IMR-90 (cell line): ENCODE results near the gene KCNAB1. TPM values are rescaled to one million over a fixed set of nuclear protein-coding genes. Genes with fewer than 3 reads are reported as not detected.

Source experiments
- ATAC-seq: fragments of 200-7000 bp; cut with Tn5 transposase; 2 replicates; pipeline ENCODE4 v1.9.1; 2020; ENCODE audit warnings: low read depth, mild to moderate bottlenecking, moderate library complexity
- BruUV-seq: library from RNA; stranded (reverse); fragments of 400-500 nt; replicated peaks from 2 replicates; lab custom pipeline; 2021; lab: Mats Ljungman, UMichigan
- CTCF ChIA-PET: fragments of 300-600 bp; formaldehyde crosslinking; extraction: SDS; loops from one replicate; lab custom pipeline; 2021; ENCODE audit warnings: antibody characterized with exemption; lab: Yijun Ruan, JAX
- POLR2A ChIA-PET: fragments of 300-600 bp; sonication (Branson Sonifier 250); formaldehyde crosslinking; loops from one replicate; lab custom pipeline; 2022; ENCODE audit warnings: antibody characterized with exemption; ENCODE audit not compliant: unreplicated experiment; lab: Charles Lee
- DNase-seq: peaks from one replicate; pipeline ENCODE4 v3.0.0; 2013
- H2AFZ ChIP-seq: replicated peaks from 2 replicates; pipeline ENCODE3; 2013; ENCODE audit warnings: low read length, mild to moderate bottlenecking; ENCODE audit not compliant: poor library complexity
- H2AK5ac ChIP-seq: 2 replicates; pipeline ENCODE4 v1.6.1; 2013; ENCODE audit warnings: low read depth, low read length, inconsistent platforms
- H2AK9ac ChIP-seq: replicated peaks from 2 replicates; pipeline ENCODE3; 2013; ENCODE audit warnings: mild to moderate bottlenecking, low read depth, low read length, moderate library complexity; ENCODE audit not compliant: poor library complexity
- H2BK120ac ChIP-seq: 2 replicates; pipeline ENCODE4 v1.6.1; 2013; ENCODE audit warnings: low read depth, low read length, inconsistent platforms
- H2BK15ac ChIP-seq: 3 replicates; pipeline ENCODE4 v1.6.1; 2013; ENCODE audit warnings: low read depth, low read length, inconsistent platforms
- H2BK20ac ChIP-seq: 2 replicates; pipeline ENCODE4 v1.6.1; 2013; ENCODE audit warnings: low read depth, mild to moderate bottlenecking, inconsistent platforms, low read length, moderate library complexity
- H2BK5ac ChIP-seq: 2 replicates; pipeline ENCODE4 v1.6.1; 2013; ENCODE audit warnings: mild to moderate bottlenecking, low read depth, low read length, inconsistent platforms; ENCODE audit not compliant: poor library complexity, severe bottlenecking
- H3K14ac ChIP-seq: replicated peaks from 2 replicates; pipeline ENCODE4 v1.6.1; 2013; ENCODE audit warnings: low read depth, low read length, inconsistent platforms
- H3K18ac ChIP-seq: 2 replicates; pipeline ENCODE4 v1.6.1; 2013; ENCODE audit warnings: low read depth, low read length, control low read depth
- H3K23ac ChIP-seq: 2 replicates; pipeline ENCODE4 v1.6.1; 2013; ENCODE audit warnings: low read depth, low read length, inconsistent platforms
- H3K27ac ChIP-seq: 2 replicates; pipeline ENCODE4 v1.5.1; 2013; ENCODE audit warnings: mild to moderate bottlenecking, control low read depth, low read length; ENCODE audit not compliant: insufficient read depth
- H3K27me3 ChIP-seq: 2 replicates; pipeline ENCODE4 v1.6.1; 2013; ENCODE audit warnings: low read length; ENCODE audit not compliant: control insufficient read depth, insufficient read depth
- H3K36me3 ChIP-seq: 2 replicates; pipeline ENCODE4 v1.6.1; 2013; ENCODE audit warnings: low read length, mixed read lengths; ENCODE audit not compliant: control insufficient read depth, insufficient read depth
- H3K4ac ChIP-seq: 2 replicates; pipeline ENCODE4 v1.6.1; 2013; ENCODE audit warnings: low read depth, low read length, inconsistent platforms
- H3K4me1 ChIP-seq: 2 replicates; pipeline ENCODE4 v1.6.1; 2013; ENCODE audit warnings: low read length, mixed read lengths; ENCODE audit not compliant: control insufficient read depth, insufficient read depth
- H3K4me2 ChIP-seq: 2 replicates; pipeline ENCODE4 v1.6.1; 2013; ENCODE audit warnings: low read depth, mild to moderate bottlenecking, control low read depth, low read length, moderate library complexity
- H3K4me3 ChIP-seq: 2 replicates; pipeline ENCODE4 v1.5.1; 2013; ENCODE audit warnings: low read depth, mild to moderate bottlenecking, control low read depth, low read length, moderate library complexity; ENCODE audit not compliant: insufficient read depth
- H3K56ac ChIP-seq: 2 replicates; pipeline ENCODE4 v1.6.1; 2013; ENCODE audit warnings: low read length, inconsistent platforms; ENCODE audit not compliant: insufficient read depth; ENCODE audit errors: extremely low read depth
- H3K79me1 ChIP-seq, 2 experiments: 2 replicates each; pipeline ENCODE4 v1.6.1; 2013; ENCODE audit warnings: low read length in 2 of 2, inconsistent platforms in 1 of 2, low read depth in 1 of 2
- H3K9ac ChIP-seq: 2 replicates; pipeline ENCODE4 v1.6.1; 2013; ENCODE audit warnings: low read depth, low read length, control low read depth
- H3K9me1 ChIP-seq: 2 replicates; pipeline ENCODE4 v1.6.1; 2013; ENCODE audit warnings: low read length, inconsistent platforms; ENCODE audit not compliant: insufficient read depth
- H3K9me3 ChIP-seq: 2 replicates; pipeline ENCODE4 v1.6.1; 2013; ENCODE audit warnings: low read length; ENCODE audit not compliant: control insufficient read depth, insufficient read depth
- H4K20me1 ChIP-seq: 2 replicates; pipeline ENCODE4 v1.6.1; 2013; ENCODE audit warnings: low read length, inconsistent platforms; ENCODE audit not compliant: insufficient read depth
- H4K5ac ChIP-seq: 2 replicates; pipeline ENCODE4 v1.6.1; 2013; ENCODE audit warnings: mild to moderate bottlenecking, low read depth, low read length, control low read depth
- H4K8ac ChIP-seq, 2 experiments: 2 replicates each; pipeline ENCODE4 v1.6.1; 2013; ENCODE audit warnings: low read depth in 2 of 2, low read length in 2 of 2, control low read depth in 1 of 2, inconsistent platforms in 1 of 2
- H4K91ac ChIP-seq: 2 replicates; pipeline ENCODE4 v1.6.1; 2013; ENCODE audit warnings: low read depth, low read length, inconsistent platforms; ENCODE audit not compliant: insufficient read depth
- CEBPB ChIP-seq: IDR thresholded peaks from 2 replicates; pipeline ENCODE4 v1.6.1; 2012; ENCODE audit warnings: low read depth, low read length, improper control_type of control experiment
- CTCF ChIP-seq: conservative IDR thresholded peaks from 2 replicates; pipeline ENCODE4 v1.5.1; 2012; ENCODE audit warnings: mild to moderate bottlenecking, low read depth, low read length, improper control_type of control experiment
- ELK1 ChIP-seq: fragments of 150-350 bp; IDR thresholded peaks from 2 replicates; pipeline ENCODE4 v1.6.1; 2016; ENCODE audit warnings: low read depth, mild to moderate bottlenecking, low read length, moderate library complexity, borderline replicate concordance
- MAZ ChIP-seq: IDR thresholded peaks from 2 replicates; pipeline ENCODE4 v1.6.1; 2012; ENCODE audit warnings: low read depth, mild to moderate bottlenecking, low read length, improper control_type of control experiment, moderate library complexity, borderline replicate concordance
- RCOR1 ChIP-seq: IDR thresholded peaks from 2 replicates; pipeline ENCODE4 v1.6.1; 2012; ENCODE audit warnings: mild to moderate bottlenecking, low read length, improper control_type of control experiment; ENCODE audit not compliant: insufficient replicate concordance
- RFX5 ChIP-seq: IDR thresholded peaks from 2 replicates; pipeline ENCODE4 v1.8.0; 2012; ENCODE audit warnings: low read depth, mild to moderate bottlenecking, low read length, moderate library complexity
- SMC3 ChIP-seq: fragments of 150-350 bp; IDR thresholded peaks from 2 replicates; pipeline ENCODE4 v1.6.1; 2016; ENCODE audit warnings: low read depth, mild to moderate bottlenecking, antibody characterized with exemption, low read length, moderate library complexity
- WGBS, 2 experiments: methylation state at CpG; one replicate each; pipeline versions ENCODE4 v1.1.5 to v1.1.7; 2013; ENCODE audit warnings: missing lambda C conversion rate in 2 of 2; ENCODE audit not compliant: insufficient read length in 1 of 2; ENCODE audit errors: extremely low coverage in 2 of 2; 5-methylcytosine and 5-hydroxymethylcytosine counted together
- dilution Hi-C: fragments of 300-500 bp; cut with HindIII; formaldehyde crosslinking; loops from one replicate; pipeline ENCODE4 v1.14.3; 2018; ENCODE audit warnings: low sequenced_read_pairs; ENCODE audit not compliant: unreplicated experiment
- in situ Hi-C: fragments of 300-500 bp; cut with MboI; formaldehyde crosslinking; loops from 3 replicates; pipeline ENCODE4 v1.14.3; 2019; ENCODE audit warnings: low sequenced_read_pairs, inconsistent platforms, mixed read lengths
- intact Hi-C: fragments of 100-400 bp; cut with micrococcal nuclease; formaldehyde crosslinking; loops from 2 replicates; pipeline ENCODE4 v1.10.0; 2022
- polyA plus RNA-seq, 3 experiments: library from polyadenylated mRNA; depleted of rRNA; stranded (reverse); fragments of >200 nt; gene quantifications; 2 replicates each; pipeline ENCODE4 v1.2.3, GENCODE V29; 2012; ENCODE audit warnings: low replicate concordance in 1 of 3
- total RNA-seq: library from RNA; depleted of rRNA; stranded (reverse); fragments of >200 nt; gene quantifications from 2 replicates; pipeline ENCODE4 v1.2.3, GENCODE V29; 2012

KCNAB1 gene
- total and polyA plus RNA-seq, 2 of the 4 experiments (the other 2 are of a cell fraction) = under 0.01 to 0.07 TPM

- Histone ChIP-seq H3K36me3 (no peaks in the 10 kb centered on the region), H3K9ac (no peak overlapping the region), H2AK5ac (no peak overlapping the region), H3K79me1 (no peaks in the 10 kb centered on the region), H3K4me1 (no peaks in the 10 kb centered on the region), H3K27me3 (no peaks in the 10 kb centered on the region; the same call in 1 of the 2 replicates), H3K9me1 (no peaks in the 10 kb centered on the region), H2BK20ac (no peak overlapping the region), H3K4me2 (no peak overlapping the region), H3K56ac (no peak overlapping the region), H2BK5ac (no peak overlapping the region), H3K18ac (no peak overlapping the region), H2BK120ac (no peak overlapping the region), H4K91ac (no peak overlapping the region), H2AFZ (no peak overlapping the region), H3K27ac (no peak overlapping the region), H4K8ac (no peak overlapping the region), H3K4me3 (no peak overlapping the region), H3K9me3 (no peaks in the 10 kb centered on the region), H3K23ac (no peak overlapping the region), H2BK15ac (no peak overlapping the region), H3K14ac (no peak overlapping the region), H2AK9ac (no peak overlapping the region), H4K20me1 (no peaks in the 10 kb centered on the region), H3K4ac (no peak overlapping the region), H4K5ac (no peak overlapping the region)
- ATAC-seq = no peak
- CTCF ChIA-PET = interaction anchor here (0.5 kb wide), 1 partner anchor 54 kb away, joined by 3 read pairs; no protein-coding TSS in a partner anchor
- TF ChIP-seq RCOR1 (no peak), SMC3 (no peak), CEBPB (no peak), ELK1 (no peak), MAZ (no peak), RFX5 (no peak), CTCF (no peak)
- BruUV-seq = no TSS peak
- POLR2A ChIA-PET = no interaction called here
- in situ Hi-C loops = no loop called here
- no CpG with 5 or more reads among the region's 3 CpGs for WGBS, 2 experiments
- intact Hi-C loops = no loop called here
- DNase-seq = peak; percentile 4
- dilution Hi-C loops = no loop called here
Measured at GRCh38 chr3:156252656-156253055, 132.3 kb downstream of the KCNAB1 start.
